Activated naive CD4-positive, alpha-beta T cell treated with anti-CD3 and anti-CD28 coated beads, Interleukin-2, amount 10 ng/mL, durations not matched to agents 5 hours and 36 hours (primary cell): ENCODE measurements around the gene LTA. TPM values are rescaled to one million over a fixed set of nuclear protein-coding genes. Genes with fewer than 3 reads are reported as not detected.

Source experiments
- total RNA-seq, 2 experiments: library from RNA; stranded (reverse); gene quantifications; one replicate each; pipeline ENCODE4 v1.2.3, GENCODE V29; 2021

LTA gene
- 10 to 100 TPM; 29.6 TPM for total RNA-seq

GRCh38 chr6:31572041-31572911, at the start of gene LTA:
Gene LTA, plus strand, starts transcription at chr6:31572289. Its CDS starts 454 bp downstream, at chr6:31572743.

GRCh38 chr6:31528821-31529328, 43.2 kb upstream of the LTA start, which contains the start of gene MCCD1:
Gene MCCD1, plus strand, starts transcription at chr6:31528962. Its CDS starts 53 bp downstream, at chr6:31529015.

GRCh38 chr6:31541658-31542521, 30.2 kb upstream of the LTA start, which contains the start of gene DDX39B:
Gene DDX39B, minus strand, starts transcription at chr6:31542003. Its CDS starts 1,471 bp downstream, at chr6:31540532.

GRCh38 chr6:31546339-31546957, 25.6 kb upstream of the LTA start, which contains the start of gene ATP6V1G2:
Gene ATP6V1G2, minus strand, starts transcription at chr6:31546608. Its CDS starts 49 bp downstream, at chr6:31546559.

GRCh38 chr6:31546958-31547726, 24.9 kb upstream of the LTA start, which contains the start of gene NFKBIL1:
Gene NFKBIL1, plus strand, starts transcription at chr6:31547608. Its CDS starts 87 bp downstream, at chr6:31547695.

GRCh38 chr6:31575335-31575901, 3.3 kb downstream of the LTA start, which contains the start of gene TNF:
Gene TNF, plus strand, starts transcription at chr6:31575565. Its CDS starts 177 bp downstream, at chr6:31575742.

GRCh38 chr6:31582230-31582643, 10.1 kb downstream of the LTA start, which contains the start of gene LTB:
Gene LTB, minus strand, starts transcription at chr6:31582424. Its CDS starts 7 bp downstream, at chr6:31582417.

GRCh38 chr6:31586008-31586407, 13.9 kb downstream of the LTA start, which contains the start of gene LST1:
Gene LST1, plus strand, starts transcription at chr6:31586277. Its CDS starts 1,023 bp downstream, at chr6:31587300.

GRCh38 chr6:31614684-31615578, 42.8 kb downstream of the LTA start, which contains the start of gene AIF1:
Gene AIF1, plus strand, starts transcription at chr6:31615234. Its CDS starts 96 bp downstream, at chr6:31615330.

GRCh38 chr6:31620586-31621319, 48.7 kb downstream of the LTA start, which contains the start of gene PRRC2A:
Gene PRRC2A, plus strand, starts transcription at chr6:31620715. Its CDS starts 2,075 bp downstream, at chr6:31622790.

Other genes starting within 250 kb of the LTA start
- 1,000 to 10,000 TPM; 4,256 to 4,376 TPM for gene HLA-B, start 215.1 kb upstream of the LTA start, total RNA-seq
- 10 to 100 TPM in 1 of 2 experiments, 1 to 10 TPM in 1; 8.9 to 10.4 TPM for gene MICA, start 168.7 kb upstream of the LTA start, total RNA-seq
- 10 to 100 TPM; 37.8 to 38.1 TPM for gene MICB, start 74.1 kb upstream of the LTA start, total RNA-seq
- gene MCCD1, start 43.3 kb upstream of the LTA start, total RNA-seq: not detected
- 100 to 1,000 TPM; 423 to 444 TPM for gene DDX39B, start 30.3 kb upstream of the LTA start, total RNA-seq
- 1 to 10 TPM; 3.5 to 4.2 TPM for gene ATP6V1G2, start 25.7 kb upstream of the LTA start, total RNA-seq
- gene NFKBIL1, start 24.7 kb upstream of the LTA start, total RNA-seq: 10 to 100 TPM; 12.9 to 15.8 TPM
- 10 to 100 TPM; 51.3 to 53.4 TPM for gene TNF, start 3.3 kb downstream of the LTA start, total RNA-seq
- gene LTB, start 10.1 kb downstream of the LTA start, total RNA-seq: 1,000 to 10,000 TPM; 1,438 to 1,452 TPM
- 10 to 100 TPM; 67.8 to 71.0 TPM for gene LST1, start 14.0 kb downstream of the LTA start, total RNA-seq
- gene NCR3, start 20.7 kb downstream of the LTA start, total RNA-seq: 10 to 100 TPM; 27.6 to 28.8 TPM
- gene AIF1, start 42.9 kb downstream of the LTA start, total RNA-seq: 10 to 100 TPM; 45.4 to 46.1 TPM
- 100 to 1,000 TPM; 210 to 211 TPM for gene PRRC2A, start 48.4 kb downstream of the LTA start, total RNA-seq
- 100 to 1,000 TPM; 278 to 280 TPM for gene BAG6, start 80.4 kb downstream of the LTA start, total RNA-seq
- 1 to 10 TPM; 3.8 to 3.9 TPM for gene APOM, start 83.6 kb downstream of the LTA start, total RNA-seq
- gene C6orf47, start 88.5 kb downstream of the LTA start, total RNA-seq: 10 to 100 TPM; 23.6 to 24.2 TPM
- gene GPANK1, start 92.7 kb downstream of the LTA start, total RNA-seq: 10 to 100 TPM; 26.4 to 29.1 TPM
- 100 to 1,000 TPM; 181 to 195 TPM for gene CSNK2B, start 93.8 kb downstream of the LTA start, total RNA-seq
- gene LY6G5B, start 97.7 kb downstream of the LTA start, total RNA-seq: 10 to 100 TPM; 20.3 to 23.5 TPM
- 1 to 10 TPM; 1.8 to 2.2 TPM for gene LY6G5C, start 108.8 kb downstream of the LTA start, total RNA-seq
- gene ABHD16A, start 131.0 kb downstream of the LTA start, total RNA-seq: 10 to 100 TPM; 50.4 to 54.9 TPM
- not detected for gene LY6G6F, start 134.6 kb downstream of the LTA start, total RNA-seq
- not detected for gene LY6G6D, start 143.1 kb downstream of the LTA start, total RNA-seq
- not detected for gene LY6G6C, start 149.5 kb downstream of the LTA start, total RNA-seq
- gene MPIG6B, start 151.1 kb downstream of the LTA start, total RNA-seq: under 1 TPM; 0.22 to 0.43 TPM
- gene DDAH2, start 157.0 kb downstream of the LTA start, total RNA-seq: 10 to 100 TPM; 18.1 to 18.9 TPM
- 100 to 1,000 TPM; 534 to 538 TPM for gene CLIC1, start 164.2 kb downstream of the LTA start, total RNA-seq
- gene MSH5, start 167.7 kb downstream of the LTA start, total RNA-seq: 10 to 100 TPM; 47.4 to 47.7 TPM
- gene SAPCD1, start 190.4 kb downstream of the LTA start, total RNA-seq: 10 to 100 TPM; 11.3 to 12.0 TPM
- 1 to 10 TPM; 3.8 to 3.9 TPM for gene VWA7, start 205.0 kb downstream of the LTA start, total RNA-seq
- gene VARS1, start 223.5 kb downstream of the LTA start, total RNA-seq: 10 to 100 TPM; 74.6 to 79.2 TPM
- gene LSM2, start 234.7 kb downstream of the LTA start, total RNA-seq: 10 to 100 TPM; 72.5 to 75.6 TPM
- 1 to 10 TPM; 3.7 to 3.8 TPM for gene HSPA1L, start 243.0 kb downstream of the LTA start, total RNA-seq
- gene HSPA1A, start 243.3 kb downstream of the LTA start, total RNA-seq: 10 to 100 TPM; 75.8 to 83.8 TPM